Endothelial cell of umbilical vein (primary cell): Measurements from ENCODE around the gene TARDBP. TPM values are rescaled to one million over a fixed set of nuclear protein-coding genes. Genes with fewer than 3 reads are reported as not detected.

Source experiments
- BruUV-seq: library from RNA; stranded (reverse); fragments of 400-500 nt; replicated peaks from 2 replicates; lab custom pipeline; 2021; lab: Mats Ljungman, UMichigan
- CTCF ChIA-PET: fragments of 300-600, 350-600 bp; sonication (Branson Sonifier 250); formaldehyde crosslinking; loops from one replicate; lab custom pipeline; 2021; ENCODE audit warnings: antibody characterized with exemption, inconsistent platforms; lab: Charles Lee
- POLR2A ChIA-PET: fragments of 300-600, 350-600 bp; sonication (Branson Sonifier 250); formaldehyde crosslinking; loops from one replicate; lab custom pipeline; 2021; ENCODE audit warnings: antibody characterized with exemption, inconsistent platforms; lab: Charles Lee
- DNase-seq: peaks from one replicate; pipeline ENCODE4 v3.0.0-alpha.2; 2011; ENCODE audit warnings: low read depth, low spot score
- FAIRE-seq: peaks from 2 replicates; lab custom pipeline; 2011; peaks lifted over from hg19 to GRCh38; lab: Jason Lieb, UNC
- H2AFZ ChIP-seq: 2 replicates; pipeline ENCODE4 v1.6.0; 2012; ENCODE audit warnings: low read depth, low read length, control low read depth, inconsistent platforms
- H3K27ac ChIP-seq: 2 replicates; pipeline ENCODE4 v1.5.1; 2011; ENCODE audit warnings: low read depth, mild to moderate bottlenecking, control low read depth, low read length, moderate library complexity; ENCODE audit not compliant: insufficient read depth
- H3K27me3 ChIP-seq, 2 experiments: 2 replicates each; pipeline versions ENCODE4 v1.6.0 to v1.6.1; 2011; ENCODE audit warnings: low read length in 2 of 2, mixed read lengths in 1 of 2; ENCODE audit not compliant: control insufficient read depth in 2 of 2, insufficient read depth in 2 of 2
- H3K36me3 ChIP-seq, 2 experiments: 2 replicates in 1 of 2; 3 replicates in 1 of 2; pipeline ENCODE4 v1.5.1; 2011; ENCODE audit warnings: low read length in 2 of 2, mild to moderate bottlenecking in 1 of 2, moderate library complexity in 1 of 2; ENCODE audit not compliant: control insufficient read depth in 2 of 2, insufficient read depth in 2 of 2; ENCODE audit errors: extremely low read depth in 1 of 2
- H3K4me1 ChIP-seq: 3 replicates; pipeline ENCODE4 v1.5.1; 2011; ENCODE audit warnings: mild to moderate bottlenecking, low read length; ENCODE audit not compliant: control insufficient read depth, insufficient read depth; ENCODE audit errors: extremely low read depth
- H3K4me2 ChIP-seq: 2 replicates; pipeline ENCODE4 v1.6.1; 2011; ENCODE audit warnings: low read length, control low read depth, mixed read lengths; ENCODE audit not compliant: insufficient read depth
- H3K4me3 ChIP-seq, 3 experiments: fragments of 200-600 bp in 1 of 3; sonication (generic), shearing (Covaris generic) in 1 of 3; replicated peaks in 1 of 3; 2 replicates each; pipeline ENCODE4 v1.5.1; 2011 to 2016; ENCODE audit warnings: control low read depth in 3 of 3, low read length in 3 of 3, mild to moderate bottlenecking in 2 of 3, inconsistent platforms in 1 of 3, low read depth in 1 of 3, moderate library complexity in 1 of 3; ENCODE audit not compliant: insufficient read depth in 1 of 3
- H3K79me2 ChIP-seq: 2 replicates; pipeline ENCODE4 v1.6.0; 2012; ENCODE audit warnings: low read length, inconsistent platforms; ENCODE audit not compliant: control insufficient read depth, insufficient read depth
- H3K9ac ChIP-seq: replicated peaks from 2 replicates; pipeline ENCODE3; 2011; ENCODE audit warnings: low read length, control low read depth; ENCODE audit not compliant: insufficient read depth; ENCODE audit errors: extremely low read depth
- H3K9me1 ChIP-seq: replicated peaks from 3 replicates; pipeline ENCODE4 v1.6.0; 2011; ENCODE audit warnings: mild to moderate bottlenecking, low read length; ENCODE audit not compliant: control insufficient read depth, insufficient read depth; ENCODE audit errors: extremely low read depth
- H3K9me3 ChIP-seq: replicated peaks from 2 replicates; pipeline ENCODE4 v1.5.1; 2012; ENCODE audit warnings: low read length, inconsistent platforms; ENCODE audit not compliant: control insufficient read depth, insufficient read depth
- H4K20me1 ChIP-seq: replicated peaks from 2 replicates; pipeline ENCODE3; 2011; ENCODE audit warnings: mild to moderate bottlenecking, low read length; ENCODE audit not compliant: control insufficient read depth, insufficient read depth; ENCODE audit errors: extremely low read depth
- EZH2 ChIP-seq: IDR thresholded peaks from 2 replicates; pipeline ENCODE4 v1.6.1; 2012; ENCODE audit warnings: borderline replicate concordance, low read depth, mild to moderate bottlenecking, moderate library complexity, low read length, inconsistent platforms; ENCODE audit not compliant: severe bottlenecking
- GATA2 ChIP-seq: IDR thresholded peaks from 2 replicates; pipeline ENCODE4 v1.7.0; 2011; ENCODE audit warnings: low read depth, mild to moderate bottlenecking, moderate library complexity, mixed read lengths, low read length; ENCODE audit not compliant: insufficient read length, insufficient read depth
- POLR2A ChIP-seq: IDR thresholded peaks from 2 replicates; pipeline ENCODE4 v1.6.1; 2012; ENCODE audit warnings: low read depth, mild to moderate bottlenecking, control low read depth, low read length
- POLR2AphosphoS5 ChIP-seq: IDR thresholded peaks from 2 replicates; pipeline ENCODE4 v1.6.1; 2012; ENCODE audit warnings: low read depth, mild to moderate bottlenecking, control low read depth, low read length, moderate library complexity; ENCODE audit not compliant: insufficient read depth
- dilution Hi-C: fragments of 300-500 bp; cut with MboI; formaldehyde crosslinking; loops from one replicate; pipeline ENCODE4 v1.15.0; 2019; ENCODE audit warnings: low sequenced_read_pairs; ENCODE audit not compliant: extremely low pct_ligation_motif_present
- intact Hi-C: fragments of 100-400 bp; cut with micrococcal nuclease; formaldehyde crosslinking; loops from one replicate; pipeline ENCODE4 v1.10.0; 2022
- polyA plus RNA-seq, 4 experiments: library from polyadenylated mRNA; depleted of rRNA in 3 of 4; stranded (reverse) in 3 of 4; unstranded in 1 of 4; fragments of >200 nt; gene quantifications; 2 replicates each; pipeline versions ENCODE4 v1.2.1 to v1.2.3, GENCODE V29; 2011 to 2012; ENCODE audit warnings: missing spikeins in 1 of 4
- total RNA-seq: library from RNA; stranded (reverse); gene quantifications from 2 replicates; pipeline ENCODE4 v1.2.3, GENCODE V29; 2021
- TF ChIP-seq, protein P1 (sequence below), 2 donors: IDR thresholded peaks; 1 replicate in 1 of 2; 2 replicates in 1 of 2; pipeline ENCODE4 v1.5.1; 2011; ENCODE audit warnings: low read length in 2 of 2, mild to moderate bottlenecking in 2 of 2, moderate library complexity in 2 of 2, control low read depth in 1 of 2, inconsistent platforms in 1 of 2, low read depth in 1 of 2; ENCODE audit not compliant: insufficient read depth in 1 of 2; ENCODE audit errors: extremely low read depth in 1 of 2

Gene TARDBP
- total and polyA plus RNA-seq, 2 donors (not counting 3 experiments of a cell fraction or from before 2014, with no cell fraction given) = 106 to 183 TPM

- CTCF ChIA-PET = interaction anchor here (1.0 to 2.0 kb wide), 2 partner anchors 17 to 34 kb away, joined by 3 to 10 read pairs; no protein-coding TSS in a partner anchor
- no peak overlapping the region for H3K4me3 ChIP-seq
- no peak for FAIRE-seq
- no peak for TF ChIP-seq POLR2AphosphoS5
- no peak for TF ChIP-seq GATA2
- TF ChIP-seq POLR2A = no peak
- TF ChIP-seq EZH2 = no peak
- TF ChIP-seq, protein P1, sequence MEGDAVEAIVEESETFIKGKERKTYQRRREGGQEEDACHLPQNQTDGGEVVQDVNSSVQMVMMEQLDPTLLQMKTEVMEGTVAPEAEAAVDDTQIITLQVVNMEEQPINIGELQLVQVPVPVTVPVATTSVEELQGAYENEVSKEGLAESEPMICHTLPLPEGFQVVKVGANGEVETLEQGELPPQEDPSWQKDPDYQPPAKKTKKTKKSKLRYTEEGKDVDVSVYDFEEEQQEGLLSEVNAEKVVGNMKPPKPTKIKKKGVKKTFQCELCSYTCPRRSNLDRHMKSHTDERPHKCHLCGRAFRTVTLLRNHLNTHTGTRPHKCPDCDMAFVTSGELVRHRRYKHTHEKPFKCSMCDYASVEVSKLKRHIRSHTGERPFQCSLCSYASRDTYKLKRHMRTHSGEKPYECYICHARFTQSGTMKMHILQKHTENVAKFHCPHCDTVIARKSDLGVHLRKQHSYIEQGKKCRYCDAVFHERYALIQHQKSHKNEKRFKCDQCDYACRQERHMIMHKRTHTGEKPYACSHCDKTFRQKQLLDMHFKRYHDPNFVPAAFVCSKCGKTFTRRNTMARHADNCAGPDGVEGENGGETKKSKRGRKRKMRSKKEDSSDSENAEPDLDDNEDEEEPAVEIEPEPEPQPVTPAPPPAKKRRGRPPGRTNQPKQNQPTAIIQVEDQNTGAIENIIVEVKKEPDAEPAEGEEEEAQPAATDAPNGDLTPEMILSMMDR (IDR thresholded peaks at IDR 0.05; ENCODE audit: extremely low read depth in 1 of 2, insufficient read depth in 1 of 2, low read depth in 1 of 2, low read length in 2 of 2) = no peak
- no peaks in the 10 kb centered on the region for H3K79me2 ChIP-seq
- POLR2A ChIA-PET = no interaction called here
- H3K9me1 ChIP-seq = no peaks in the 10 kb centered on the region
- H3K9ac ChIP-seq = no peak overlapping the region
- no peaks in the 10 kb centered on the region for H3K9me3 ChIP-seq
- H2AFZ ChIP-seq = no peak overlapping the region
- DNase-seq = no peak
- H3K4me2 ChIP-seq = no peak overlapping the region
- H3K27ac ChIP-seq = no peak overlapping the region
- H4K20me1 ChIP-seq = no peaks in the 10 kb centered on the region
- BruUV-seq = no TSS peak
- dilution Hi-C loops = no loop called here
- no peaks in the 10 kb centered on the region for H3K27me3 ChIP-seq
- intact Hi-C loops = no loop called here
- H3K4me1 ChIP-seq = no peaks in the 10 kb centered on the region
- peaks cover 37 to 62% of the 10 kb centered on the region in 2 experiments for H3K36me3 ChIP-seq
Observed at GRCh38 chr1:11071463-11072215, 59.2 kb downstream of the TARDBP start.
